ENCODE measurements around the gene XYLT1. TPM values are rescaled to one million over a fixed set of nuclear protein-coding genes. Genes with fewer than 3 reads are reported as not detected.

Gene XYLT1
- total and polyA plus RNA-seq, 9 of the 15 experiments (the other 6 are each of a cell fraction or from before 2014, with no cell fraction given): 0.03 to 0.09 (median 0.08) TPM; not detected in 6

- Histone ChIP-seq H3K79me2 (ENCODE audit: control insufficient read depth, insufficient read depth, low read length) (no peaks in the 10 kb centered on the region), H3K4me2 (ENCODE audit: insufficient read depth, low read length) (no peak overlapping the region), H4K20me1 (replicated peaks; ENCODE audit: control insufficient read depth, insufficient read depth, low read length) (peaks cover 9% of the 10 kb centered on the region), H3K9me1 (ENCODE audit: control insufficient read depth, insufficient read depth, low read length) (no peaks in the 10 kb centered on the region), H3K9ac (ENCODE audit: insufficient read depth in 1 of 2, low read depth in 2 of 2, low read length in 2 of 2) (no peak overlapping the region), H3K27ac (ENCODE audit: extremely low read depth, low read depth, low read length) (no peak overlapping the region), H3K9me3 (replicated peaks; ENCODE audit: control insufficient read depth, insufficient read depth, low read depth, low read length) (no peaks in the 10 kb centered on the region), H3K4me3 (no peak overlapping the region), H3K36me3 (ENCODE audit: control insufficient read depth, insufficient read depth, low read length) (no peaks in the 10 kb centered on the region), H2AFZ (ENCODE audit: low read depth, low read length) (no peak overlapping the region), H3K4me1 (replicated peaks in 1 of 2; ENCODE audit: control insufficient read depth in 2 of 2, insufficient read depth in 2 of 2, low read length in 2 of 2) (no peaks in the 10 kb centered on the region), H3K27me3 (ENCODE audit: control insufficient read depth in 2 of 2, insufficient read depth in 2 of 2, low read length in 2 of 2) (peaks cover 17 to 30% of the 10 kb centered on the region in 2 experiments)
- intact Hi-C loops (cut with micrococcal nuclease) (no loop called here), in situ Hi-C loops (cut with MboI) (no loop called here)
- ChIA-PET CTCF (ENCODE audit: low intra/inter-chr PET ratio) (no interaction called here), POLR2A (interaction anchor here (0.7 to 2.0 kb wide), 3 partner anchors 11 to 13 kb away, joined by 4 to 5 read pairs (median 4); no protein-coding TSS in a partner anchor)
- BruUV-seq (replicated peaks): no TSS peak
- DNase-seq (ENCODE audit: extremely low read depth in 1 of 4, low spot score in 3 of 4) (no peak), ATAC-seq (no peak), FAIRE-seq (no peak)
- TF ChIP-seq RBM22 (IDR thresholded peaks at IDR 0.05; ENCODE audit: low read depth, low read length, poor library complexity, severe bottlenecking) (no peak), KLF10 (CRISPR knock-in tag; IDR thresholded peaks at IDR 0.05) (no peak), ZEB2 (IDR thresholded peaks at IDR 0.05) (no peak), MYBL2 (IDR thresholded peaks at IDR 0.05; ENCODE audit: low read depth) (no peak), MYBL2 (CRISPR knock-in tag; IDR thresholded peaks at IDR 0.05; ENCODE audit: borderline replicate concordance) (no peak), HINFP (tag; conservative IDR thresholded peaks at IDR 0.05; ENCODE audit: low read depth) (no peak), DEAF1 (CRISPR knock-in tag; IDR thresholded peaks at IDR 0.05) (no peak), ASH1L (IDR thresholded peaks at IDR 0.05; ENCODE audit: borderline replicate concordance, low read depth, partially characterized antibody) (no peak), HMGN3 (IDR thresholded peaks at IDR 0.05; ENCODE audit: borderline replicate concordance, extremely low read depth, insufficient read length, low read depth, low read length) (no peak), ZNF551 (CRISPR knock-in tag; IDR thresholded peaks at IDR 0.05) (no peak), ZBTB9 (CRISPR knock-in tag; IDR thresholded peaks at IDR 0.05) (no peak), ZNF408 (CRISPR knock-in tag; IDR thresholded peaks at IDR 0.05; ENCODE audit: low read depth) (no peak), SAFB2 (IDR thresholded peaks at IDR 0.05; ENCODE audit: borderline replicate concordance, low read depth, low read length, severe bottlenecking) (no peak), SRSF3 (IDR thresholded peaks at IDR 0.05; ENCODE audit: insufficient read depth, low read length) (no peak), MCM5 (IDR thresholded peaks at IDR 0.05; ENCODE audit: low read depth) (no peak), HNRNPUL1 (IDR thresholded peaks at IDR 0.05; ENCODE audit: low read length) (no peak), ETV5 (CRISPR knock-in tag; IDR thresholded peaks at IDR 0.05; ENCODE audit: low read depth) (no peak), SRSF1 (IDR thresholded peaks at IDR 0.05; ENCODE audit: low read depth, low read length) (no peak), ZNF384 (IDR thresholded peaks at IDR 0.05; ENCODE audit: low read depth, low read length) (no peak)
- 10% methylated on average over 16 of the region's 17 CpGs for WGBS (ENCODE audit: insufficient coverage, low coverage, missing lambda C conversion rate)
Observed at GRCh38 chr16:17160920-17161431, 309.8 kb downstream of the XYLT1 start.

Measured in K562 (cell line).